ENCODE results near the gene ZNF710.

DNA sequence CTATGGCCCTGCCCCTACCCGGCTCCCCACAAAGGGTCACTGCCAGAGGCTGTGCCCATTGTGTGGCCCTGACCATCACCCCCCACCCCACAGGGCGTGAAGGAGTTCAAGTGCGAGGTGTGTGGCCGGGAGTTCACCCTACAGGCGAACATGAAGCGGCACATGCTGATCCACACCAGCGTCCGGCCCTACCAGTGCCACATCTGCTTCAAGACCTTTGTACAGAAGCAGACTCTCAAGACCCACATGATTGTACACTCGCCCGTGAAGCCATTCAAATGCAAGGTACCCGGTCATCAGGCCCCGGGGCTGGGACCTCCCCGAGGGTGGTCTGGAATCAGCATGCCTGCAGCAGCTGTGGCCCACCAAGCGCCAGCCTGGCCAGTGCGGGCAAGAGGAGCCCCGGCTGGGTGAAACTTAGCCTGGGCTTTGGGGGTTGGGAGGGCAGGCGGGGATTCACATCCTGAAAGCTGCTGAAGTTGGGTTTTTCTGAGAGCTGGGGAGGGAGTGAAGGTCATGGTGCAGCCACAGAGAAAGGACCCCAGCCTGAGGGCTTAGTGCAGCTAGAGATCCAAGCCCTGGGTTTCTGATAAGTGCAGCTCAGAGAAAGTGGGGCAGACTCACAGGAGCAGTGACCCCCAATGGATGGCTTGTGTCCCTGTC lies 72.0 kb downstream of the ZNF710 start:
- TF ChIP-seq MAFK (IDR thresholded peaks at IDR 0.05; ENCODE audit: low read depth, low read length) (no peak), POLR2A (IDR thresholded peaks at IDR 0.05; ENCODE audit: low read depth, low read length) (no peak), MAZ (IDR thresholded peaks at IDR 0.05; ENCODE audit: borderline replicate concordance, low read depth, low read length) (no peak), RCOR1 (IDR thresholded peaks at IDR 0.05; ENCODE audit: insufficient replicate concordance, low read length) (no peak), RAD21 (IDR thresholded peaks at IDR 0.05; ENCODE audit: low read length) (no peak), MXI1 (IDR thresholded peaks at IDR 0.05; ENCODE audit: borderline replicate concordance, low read depth, low read length) (no peak), FOS (IDR thresholded peaks at IDR 0.05; ENCODE audit: low read depth, low read length) (no peak), BHLHE40 (IDR thresholded peaks at IDR 0.05; ENCODE audit: low read depth, low read length) (no peak), SMC3 (IDR thresholded peaks at IDR 0.05; ENCODE audit: low read depth, low read length) (no peak), RFX5 (IDR thresholded peaks at IDR 0.05; ENCODE audit: low read depth, low read length) (no peak)
- TF ChIP-seq, protein P1, sequence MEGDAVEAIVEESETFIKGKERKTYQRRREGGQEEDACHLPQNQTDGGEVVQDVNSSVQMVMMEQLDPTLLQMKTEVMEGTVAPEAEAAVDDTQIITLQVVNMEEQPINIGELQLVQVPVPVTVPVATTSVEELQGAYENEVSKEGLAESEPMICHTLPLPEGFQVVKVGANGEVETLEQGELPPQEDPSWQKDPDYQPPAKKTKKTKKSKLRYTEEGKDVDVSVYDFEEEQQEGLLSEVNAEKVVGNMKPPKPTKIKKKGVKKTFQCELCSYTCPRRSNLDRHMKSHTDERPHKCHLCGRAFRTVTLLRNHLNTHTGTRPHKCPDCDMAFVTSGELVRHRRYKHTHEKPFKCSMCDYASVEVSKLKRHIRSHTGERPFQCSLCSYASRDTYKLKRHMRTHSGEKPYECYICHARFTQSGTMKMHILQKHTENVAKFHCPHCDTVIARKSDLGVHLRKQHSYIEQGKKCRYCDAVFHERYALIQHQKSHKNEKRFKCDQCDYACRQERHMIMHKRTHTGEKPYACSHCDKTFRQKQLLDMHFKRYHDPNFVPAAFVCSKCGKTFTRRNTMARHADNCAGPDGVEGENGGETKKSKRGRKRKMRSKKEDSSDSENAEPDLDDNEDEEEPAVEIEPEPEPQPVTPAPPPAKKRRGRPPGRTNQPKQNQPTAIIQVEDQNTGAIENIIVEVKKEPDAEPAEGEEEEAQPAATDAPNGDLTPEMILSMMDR (conservative IDR thresholded peaks at IDR 0.05; ENCODE audit: low read depth, low read length), result no peak
- TF ChIP-seq, protein P2, sequence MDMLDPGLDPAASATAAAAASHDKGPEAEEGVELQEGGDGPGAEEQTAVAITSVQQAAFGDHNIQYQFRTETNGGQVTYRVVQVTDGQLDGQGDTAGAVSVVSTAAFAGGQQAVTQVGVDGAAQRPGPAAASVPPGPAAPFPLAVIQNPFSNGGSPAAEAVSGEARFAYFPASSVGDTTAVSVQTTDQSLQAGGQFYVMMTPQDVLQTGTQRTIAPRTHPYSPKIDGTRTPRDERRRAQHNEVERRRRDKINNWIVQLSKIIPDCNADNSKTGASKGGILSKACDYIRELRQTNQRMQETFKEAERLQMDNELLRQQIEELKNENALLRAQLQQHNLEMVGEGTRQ (IDR thresholded peaks at IDR 0.05; ENCODE audit: low read depth, low read length), result no peak
- TF ChIP-seq, protein P3, sequence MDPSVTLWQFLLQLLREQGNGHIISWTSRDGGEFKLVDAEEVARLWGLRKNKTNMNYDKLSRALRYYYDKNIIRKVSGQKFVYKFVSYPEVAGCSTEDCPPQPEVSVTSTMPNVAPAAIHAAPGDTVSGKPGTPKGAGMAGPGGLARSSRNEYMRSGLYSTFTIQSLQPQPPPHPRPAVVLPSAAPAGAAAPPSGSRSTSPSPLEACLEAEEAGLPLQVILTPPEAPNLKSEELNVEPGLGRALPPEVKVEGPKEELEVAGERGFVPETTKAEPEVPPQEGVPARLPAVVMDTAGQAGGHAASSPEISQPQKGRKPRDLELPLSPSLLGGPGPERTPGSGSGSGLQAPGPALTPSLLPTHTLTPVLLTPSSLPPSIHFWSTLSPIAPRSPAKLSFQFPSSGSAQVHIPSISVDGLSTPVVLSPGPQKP (IDR thresholded peaks at IDR 0.05; ENCODE audit: borderline replicate concordance, low read depth, low read length), result no peak
